Stimulated activated CD4-positive, alpha-beta T cell treated with anti-CD3 and anti-CD28 coated beads, Interleukin-4, amount 100 ng/mL, for 1 hour (primary cell): Measurements from ENCODE around the gene HBEGF.

Source experiments
- DNase-seq: peaks from one replicate; pipeline ENCODE4 v3.0.0-alpha.2; 2020

The HBEGF gene

GRCh38 chr5:140331638-140332037, 14.8 kb downstream of the HBEGF start:
- DNase-seq: no peak

GRCh38 chr5:140329739-140330481, 16.5 kb downstream of the HBEGF start:
- no peak for DNase-seq

- no peak for DNase-seq
Measured at GRCh38 chr5:140328036-140328764, 18.2 kb downstream of the HBEGF start.

- DNase-seq: no peak
Measured at GRCh38 chr5:140327589-140327988, 18.8 kb downstream of the HBEGF start.

GRCh38 chr5:140325486-140325885, 20.9 kb downstream of the HBEGF start:
- no peak for DNase-seq

GRCh38 chr5:140324617-140325241, 21.7 kb downstream of the HBEGF start:
- no peak for DNase-seq

GRCh38 chr5:140324041-140324600, 22.3 kb downstream of the HBEGF start:
- DNase-seq: no peak

GRCh38 chr5:140322751-140323731, 23.4 kb downstream of the HBEGF start:
- DNase-seq: no peak

- no peak for DNase-seq
Measured at GRCh38 chr5:140321796-140322195, 24.6 kb downstream of the HBEGF start.

GRCh38 chr5:140319833-140320232, 26.6 kb downstream of the HBEGF start:
- DNase-seq: no peak

- no peak for DNase-seq
Measured at GRCh38 chr5:140318792-140319191, 27.6 kb downstream of the HBEGF start.

GRCh38 chr5:140317859-140318258, 28.5 kb downstream of the HBEGF start:
- DNase-seq: no peak

- DNase-seq: no peak
Measured at GRCh38 chr5:140312791-140313189, 33.6 kb downstream of the HBEGF start.

- no peak for DNase-seq
Measured at GRCh38 chr5:140312067-140312790, 34.2 kb downstream of the HBEGF start.

- no peak for DNase-seq
Measured at GRCh38 chr5:140311011-140311467, 35.4 kb downstream of the HBEGF start.

- DNase-seq: no peak
Measured at GRCh38 chr5:140310434-140310833, 36.0 kb downstream of the HBEGF start.

- no peak for DNase-seq
Measured at GRCh38 chr5:140309706-140310249, 36.6 kb downstream of the HBEGF start.

- no peak for DNase-seq
Measured at GRCh38 chr5:140305471-140305870, 40.9 kb downstream of the HBEGF start.

GRCh38 chr5:140303966-140304365, 42.4 kb downstream of the HBEGF start:
- no peak for DNase-seq

- DNase-seq: peak; percentile 88
Measured at GRCh38 chr5:140302786-140303639, 43.4 kb downstream of the HBEGF start, which contains the start of gene PFDN1. PFDN1 (minus strand) TSS chr5:140303101; CDS start chr5:140303073, 28 bp downstream.
